NCI-H1694 (cell line): Measurements from ENCODE around the gene CPNE6.

Experiments
- DNase-seq: peaks from one replicate; lab custom pipeline; 2025; lab: John Stamatoyannopoulos, UW

CPNE6 gene

GRCh38 chr14:24086193-24086955 lies 15.0 kb downstream of the CPNE6 start:
- no peak for DNase-seq

GRCh38 chr14:24087004-24087403 lies 15.6 kb downstream of the CPNE6 start:
- DNase-seq: no peak

- no peak for DNase-seq
These were observed 16.7 kb downstream of the CPNE6 start for GRCh38 chr14:24088095-24088494.

- no peak for DNase-seq
These were observed 18.5 kb downstream of the CPNE6 start for GRCh38 chr14:24089890-24090289.

GRCh38 chr14:24092110-24092504 lies 20.7 kb downstream of the CPNE6 start:
- DNase-seq: no peak

- no peak for DNase-seq
These were observed 21.3 kb downstream of the CPNE6 start for GRCh38 chr14:24092505-24093206.

- no peak for DNase-seq
These were observed 22.0 kb downstream of the CPNE6 start for GRCh38 chr14:24093207-24093900.

- peak; percentile 60 for DNase-seq
These were observed 22.8 kb downstream of the CPNE6 start, which contains the start of gene PCK2 for GRCh38 chr14:24093901-24094840. Gene PCK2, plus strand, starts transcription at chr14:24094311. Its CDS starts 95 bp downstream, at chr14:24094406.

- no peak for DNase-seq
These were observed 23.5 kb downstream of the CPNE6 start for GRCh38 chr14:24094841-24095270.

GRCh38 chr14:24095271-24096068 lies 24.1 kb downstream of the CPNE6 start:
- no peak for DNase-seq

GRCh38 chr14:24096545-24097181 lies 25.3 kb downstream of the CPNE6 start:
- no peak for DNase-seq

- DNase-seq: no peak
These were observed 27.0 kb downstream of the CPNE6 start for GRCh38 chr14:24098229-24098926.

GRCh38 chr14:24098927-24099813 lies 27.8 kb downstream of the CPNE6 start:
- DNase-seq: no peak

GRCh38 chr14:24100197-24100981 lies 29.0 kb downstream of the CPNE6 start:
- DNase-seq: no peak

- no peak for DNase-seq
These were observed 29.7 kb downstream of the CPNE6 start for GRCh38 chr14:24100982-24101494.

- DNase-seq: no peak
These were observed 31.1 kb downstream of the CPNE6 start for GRCh38 chr14:24102357-24103048.

- DNase-seq: no peak
These were observed 32.1 kb downstream of the CPNE6 start for GRCh38 chr14:24103451-24103850.
